OCI-LY7 (cell line): Measurements from ENCODE around the gene LBR. TPM values are rescaled to one million over a fixed set of nuclear protein-coding genes. Genes with fewer than 3 reads are reported as not detected.
"Not testable (repeated sequence)": the region's sequence is repeated elsewhere in the genome, so short reads cannot be mapped to it uniquely, and the experiment has no call there.

Experiments used
- BruUV-seq: library from RNA; stranded (reverse); fragments of 400-500 nt; replicated peaks from 2 replicates; lab custom pipeline; 2021; lab: Mats Ljungman, UMichigan
- CTCF ChIA-PET: fragments of 300-600 bp; sonication (Branson Sonifier 250); formaldehyde crosslinking; loops from one replicate; lab custom pipeline; 2022; ENCODE audit warnings: antibody characterized with exemption; ENCODE audit not compliant: unreplicated experiment; lab: Charles Lee
- POLR2A ChIA-PET: fragments of 300-600 bp; sonication (Branson Sonifier 250); formaldehyde crosslinking; loops from one replicate; lab custom pipeline; 2022; ENCODE audit warnings: antibody characterized with exemption; lab: Charles Lee
- DNase-seq: peaks from one replicate; pipeline ENCODE4 v3.0.0-alpha.2; 2015; ENCODE audit warnings: low spot score
- H2AFZ ChIP-seq: fragments of 200-600 bp; sonication (generic), shearing (Covaris generic); 2 replicates; pipeline ENCODE4 v1.6.1; 2014; ENCODE audit warnings: mild to moderate bottlenecking, antibody characterized with exemption, low read length, moderate library complexity
- H3K27ac ChIP-seq: fragments of 200-600 bp; sonication (generic); 2 replicates; pipeline ENCODE4 v1.5.1; 2014; ENCODE audit warnings: mixed run types, low read depth, mild to moderate bottlenecking, moderate library complexity, low read length, inconsistent platforms; ENCODE audit not compliant: poor library complexity, severe bottlenecking
- H3K36me3 ChIP-seq: fragments of 200-600 bp; sonication (generic); 2 replicates; pipeline ENCODE4 v1.6.1; 2014; ENCODE audit warnings: mild to moderate bottlenecking, antibody characterized with exemption, low read length, moderate library complexity, mixed read lengths; ENCODE audit not compliant: insufficient read depth
- H3K4me1 ChIP-seq: fragments of 200-600 bp; sonication (generic); 2 replicates; pipeline ENCODE4 v1.5.1; 2014; ENCODE audit warnings: mild to moderate bottlenecking, low read length; ENCODE audit not compliant: insufficient read depth, poor library complexity, severe bottlenecking
- H3K4me2 ChIP-seq: fragments of 200-600 bp; sonication (generic); 2 replicates; pipeline ENCODE4 v1.6.1; 2014; ENCODE audit warnings: mild to moderate bottlenecking, low read length
- H3K4me3 ChIP-seq: fragments of 200-600 bp; sonication (generic); 2 replicates; pipeline ENCODE4 v1.5.1; 2014; ENCODE audit warnings: mild to moderate bottlenecking, low read depth, low read length; ENCODE audit not compliant: poor library complexity, severe bottlenecking
- H3K79me2 ChIP-seq: fragments of 200-600 bp; sonication (generic); 2 replicates; pipeline ENCODE4 v1.6.1; 2016; ENCODE audit warnings: low read depth, mild to moderate bottlenecking, low read length, moderate library complexity, mixed read lengths; ENCODE audit not compliant: insufficient read depth
- H3K9me2 ChIP-seq: fragments of 200-600 bp; sonication (generic); 2 replicates; pipeline ENCODE4 v1.6.1; 2016; ENCODE audit warnings: mild to moderate bottlenecking, low read length, mixed read lengths; ENCODE audit not compliant: insufficient read depth
- H3K9me3 ChIP-seq: fragments of 200-600 bp; sonication (generic); 2 replicates; pipeline ENCODE4 v1.6.1; 2014; ENCODE audit warnings: mild to moderate bottlenecking, mixed run types, low read length, mixed read lengths
- H4K20me1 ChIP-seq: fragments of 200-600 bp; sonication (generic); 2 replicates; pipeline ENCODE4 v1.6.1; 2014; ENCODE audit warnings: mild to moderate bottlenecking, antibody characterized with exemption, low read length, moderate library complexity, mixed read lengths; ENCODE audit not compliant: insufficient read depth
- EZH2phosphoT487 ChIP-seq: fragments of 200-600 bp; sonication (generic); IDR thresholded peaks from 2 replicates; pipeline ENCODE4 v1.6.1; 2018; ENCODE audit warnings: low read depth, borderline replicate concordance, mild to moderate bottlenecking, mixed run types, antibody characterized with exemption, low read length, moderate library complexity, mixed read lengths
- intact Hi-C: fragments of 100-400 bp; cut with micrococcal nuclease; formaldehyde crosslinking; loops from one replicate; pipeline ENCODE4 v1.10.0; 2022; ENCODE audit not compliant: unreplicated experiment
- total RNA-seq, 2 experiments: library from RNA; depleted of rRNA in 1 of 2; stranded (reverse); fragments of >200 nt in 1 of 2; shearing (Covaris generic) in 1 of 2; gene quantifications; 2 replicates each; pipeline ENCODE4 v1.2.3, GENCODE V29; 2014 to 2022
- TF ChIP-seq, protein P1 (sequence below): fragments of 200-600 bp; sonication (generic); conservative IDR thresholded peaks from 2 replicates; pipeline ENCODE4 v1.5.1; 2014; ENCODE audit warnings: mild to moderate bottlenecking, antibody characterized with exemption, low read length, moderate library complexity, mixed read lengths

LBR gene
- total RNA-seq, 2 experiments from 2014 or later, result 117 to 288 TPM

GRCh38 chr1:225389843-225390242 lies 38.0 kb downstream of the LBR start:
- ChIA-PET CTCF (interaction anchor here (0.6 kb wide), 1 partner anchor 11 kb away, joined by 3 read pairs; no protein-coding TSS in a partner anchor), POLR2A (interaction anchor here (1.0 to 1.1 kb wide), 2 partner anchors 15 to 19 kb away, joined by 4 to 5 read pairs; no protein-coding TSS in a partner anchor)
- Histone ChIP-seq H2AFZ (no peak overlapping the region), H3K9me2 (no peaks in the 10 kb centered on the region), H3K79me2 (no peaks in the 10 kb centered on the region), H3K4me1 (peaks cover 9% of the 10 kb centered on the region), H3K4me3 (no peak overlapping the region), H3K9me3 (no peaks in the 10 kb centered on the region), H3K4me2 (no peak overlapping the region), H4K20me1 (no peaks in the 10 kb centered on the region), H3K27ac (no peak overlapping the region), H3K36me3 (peaks cover 3% of the 10 kb centered on the region; the same call in 1 of the 2 replicates)
- DNase-seq, result no peak
- BruUV-seq, result no TSS peak
- TF ChIP-seq EZH2phosphoT487, result no peak
- TF ChIP-seq, protein P1, sequence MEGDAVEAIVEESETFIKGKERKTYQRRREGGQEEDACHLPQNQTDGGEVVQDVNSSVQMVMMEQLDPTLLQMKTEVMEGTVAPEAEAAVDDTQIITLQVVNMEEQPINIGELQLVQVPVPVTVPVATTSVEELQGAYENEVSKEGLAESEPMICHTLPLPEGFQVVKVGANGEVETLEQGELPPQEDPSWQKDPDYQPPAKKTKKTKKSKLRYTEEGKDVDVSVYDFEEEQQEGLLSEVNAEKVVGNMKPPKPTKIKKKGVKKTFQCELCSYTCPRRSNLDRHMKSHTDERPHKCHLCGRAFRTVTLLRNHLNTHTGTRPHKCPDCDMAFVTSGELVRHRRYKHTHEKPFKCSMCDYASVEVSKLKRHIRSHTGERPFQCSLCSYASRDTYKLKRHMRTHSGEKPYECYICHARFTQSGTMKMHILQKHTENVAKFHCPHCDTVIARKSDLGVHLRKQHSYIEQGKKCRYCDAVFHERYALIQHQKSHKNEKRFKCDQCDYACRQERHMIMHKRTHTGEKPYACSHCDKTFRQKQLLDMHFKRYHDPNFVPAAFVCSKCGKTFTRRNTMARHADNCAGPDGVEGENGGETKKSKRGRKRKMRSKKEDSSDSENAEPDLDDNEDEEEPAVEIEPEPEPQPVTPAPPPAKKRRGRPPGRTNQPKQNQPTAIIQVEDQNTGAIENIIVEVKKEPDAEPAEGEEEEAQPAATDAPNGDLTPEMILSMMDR, result no peak
- intact Hi-C loops, result no loop called here

- no peaks in the 10 kb centered on the region for H3K9me3 ChIP-seq
- intact Hi-C loops, result no loop called here
- no peak overlapping the region for H2AFZ ChIP-seq
- no TSS peak for BruUV-seq
- H3K36me3 ChIP-seq, result no peaks in the 10 kb centered on the region
- no peak overlapping the region for H3K27ac ChIP-seq
- no peaks in the 10 kb centered on the region for H3K79me2 ChIP-seq
- TF ChIP-seq EZH2phosphoT487, result no peak
- TF ChIP-seq, protein P1, result no peak
- CTCF ChIA-PET, result no interaction called here
- H3K4me1 ChIP-seq, result peaks cover 9% of the 10 kb centered on the region
- DNase-seq, result no peak
- H3K9me2 ChIP-seq, result no peaks in the 10 kb centered on the region
- H3K4me3 ChIP-seq, result no peak overlapping the region
- POLR2A ChIA-PET, result interaction anchor here (0.9 to 1.1 kb wide), 3 partner anchors 9 to 14 kb away, joined by 3 to 9 read pairs (median 6); no protein-coding TSS in a partner anchor
- H3K4me2 ChIP-seq, result no peak overlapping the region
- H4K20me1 ChIP-seq, result no peaks in the 10 kb centered on the region
These were observed 39.5 kb downstream of the LBR start for GRCh38 chr1:225388372-225388771.

GRCh38 chr1:225386860-225387259 lies 41.0 kb downstream of the LBR start:
- intact Hi-C loops, CTCF ChIA-PET, BruUV-seq, H3K27ac ChIP-seq, H3K4me1 ChIP-seq, H3K36me3 ChIP-seq, H3K9me2 ChIP-seq, H3K9me3 ChIP-seq, H4K20me1 ChIP-seq, POLR2A ChIA-PET, H2AFZ ChIP-seq, DNase-seq, H3K4me2 ChIP-seq, H3K4me3 ChIP-seq, H3K79me2 ChIP-seq: not testable (repeated sequence)
